SJCRH30 (cell line): ENCODE measurements around the gene CTXND1. TPM values are rescaled to one million over a fixed set of nuclear protein-coding genes. Genes with fewer than 3 reads are reported as not detected.
A peak's percentile ranks its signal among the peaks of the same experiment; 100 is the strongest.

Source experiments
- DNase-seq, 2 experiments: peaks; one replicate each; pipeline ENCODE4 v3.0.0-alpha.2; 2015 to 2020
- H3K27ac ChIP-seq: fragments of 250-450 bp; sonication (Bioruptor Pico); 2 replicates; pipeline ENCODE4 v1.5.1; 2020; ENCODE audit warnings: mild to moderate bottlenecking, moderate library complexity
- H3K27me3 ChIP-seq: fragments of 250-450 bp; sonication (Bioruptor Pico); 2 replicates; pipeline ENCODE4 v1.5.1; 2020; ENCODE audit warnings: mild to moderate bottlenecking, moderate library complexity
- H3K36me3 ChIP-seq: fragments of 250-450 bp; sonication (Bioruptor Pico); 2 replicates; pipeline ENCODE4 v1.5.1; 2020; ENCODE audit warnings: mild to moderate bottlenecking, moderate library complexity
- H3K4me1 ChIP-seq: fragments of 250-450 bp; sonication (Bioruptor Pico); 2 replicates; pipeline ENCODE4 v1.5.1; 2020; ENCODE audit warnings: mild to moderate bottlenecking, moderate library complexity
- H3K4me3 ChIP-seq: fragments of 250-450 bp; sonication (Bioruptor Pico); 2 replicates; pipeline ENCODE4 v1.5.1; 2020; ENCODE audit warnings: mild to moderate bottlenecking, moderate library complexity
- H3K9me3 ChIP-seq: fragments of 250-450 bp; sonication (Bioruptor Pico); replicated peaks from 2 replicates; pipeline ENCODE4 v1.5.1; 2020; ENCODE audit warnings: mild to moderate bottlenecking, moderate library complexity
- total RNA-seq: library from RNA; depleted of rRNA; stranded (reverse); fragments of >200 nt; shearing (Covaris generic); gene quantifications from 2 replicates; pipeline ENCODE4 v1.2.3, GENCODE V29; 2014

The CTXND1 gene
- total RNA-seq, 1 experiment from 2014 or later, result 0.10 TPM

DNA sequence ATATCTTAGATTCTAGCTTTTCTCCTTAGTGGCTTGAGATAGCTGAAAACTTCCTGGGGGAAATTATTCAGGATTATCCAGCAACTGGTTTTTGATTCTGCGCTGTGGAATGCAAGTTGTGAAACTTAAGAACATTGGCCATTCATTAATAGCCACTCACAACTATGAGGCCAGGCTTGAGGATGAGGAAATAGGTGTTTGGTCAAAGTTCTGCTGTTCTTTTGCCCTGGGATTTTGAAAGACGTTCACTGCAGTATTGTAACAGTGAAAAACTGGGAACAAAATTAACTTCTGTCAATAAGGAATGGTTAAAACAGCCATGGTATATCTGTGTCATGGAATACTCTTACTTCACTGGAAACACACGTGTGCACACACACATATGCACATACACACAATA is 44.1 kb downstream of the CTXND1 start:
- no peak for DNase-seq
- H3K4me1 ChIP-seq, result no peaks in the 10 kb centered on the region
- H3K36me3 ChIP-seq, result no peaks in the 10 kb centered on the region
- H3K27me3 ChIP-seq, result no peaks in the 10 kb centered on the region
- no peak overlapping the region for H3K4me3 ChIP-seq
- no peaks in the 10 kb centered on the region for H3K9me3 ChIP-seq
- H3K27ac ChIP-seq, result no peak overlapping the region

- Histone ChIP-seq H3K4me3 (no peak overlapping the region), H3K27ac (no peak overlapping the region), H3K9me3 (no peaks in the 10 kb centered on the region), H3K36me3 (no peaks in the 10 kb centered on the region), H3K27me3 (no peaks in the 10 kb centered on the region), H3K4me1 (no peaks in the 10 kb centered on the region)
- DNase-seq, result no peak
Observed at GRCh38 chr15:80204231-80204630, 47.8 kb downstream of the CTXND1 start.

DNA sequence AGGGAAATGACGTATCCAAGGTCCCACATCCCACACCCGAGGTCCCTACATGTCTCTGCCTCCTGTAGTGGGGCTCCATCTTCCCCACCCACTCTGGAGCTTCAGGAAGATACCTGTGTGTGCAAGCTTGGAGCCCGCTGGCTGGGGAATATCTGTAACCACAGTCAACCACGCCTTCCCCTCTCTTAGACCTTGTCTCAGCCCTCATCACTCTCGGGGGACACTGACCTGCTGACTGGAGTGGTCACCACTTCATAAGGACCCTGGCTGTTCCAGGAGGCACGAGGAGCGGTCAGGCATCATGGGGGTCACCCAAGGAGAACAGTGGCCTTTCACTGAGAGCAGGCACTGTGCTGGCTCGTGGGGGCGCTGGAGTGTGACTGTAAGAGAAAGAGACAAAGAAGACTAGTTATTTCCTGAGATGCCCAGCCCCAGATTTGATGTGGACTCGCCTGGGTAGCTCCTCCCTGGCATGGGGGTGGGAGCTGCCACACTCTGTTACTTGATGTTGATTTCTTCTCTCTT is 48.6 kb downstream of the CTXND1 start:
- no peaks in the 10 kb centered on the region for H3K4me1 ChIP-seq
- no peak for DNase-seq
- H3K27ac ChIP-seq, result no peak overlapping the region
- no peaks in the 10 kb centered on the region for H3K27me3 ChIP-seq
- H3K4me3 ChIP-seq, result no peak overlapping the region
- no peaks in the 10 kb centered on the region for H3K9me3 ChIP-seq
- no peaks in the 10 kb centered on the region for H3K36me3 ChIP-seq

DNA sequence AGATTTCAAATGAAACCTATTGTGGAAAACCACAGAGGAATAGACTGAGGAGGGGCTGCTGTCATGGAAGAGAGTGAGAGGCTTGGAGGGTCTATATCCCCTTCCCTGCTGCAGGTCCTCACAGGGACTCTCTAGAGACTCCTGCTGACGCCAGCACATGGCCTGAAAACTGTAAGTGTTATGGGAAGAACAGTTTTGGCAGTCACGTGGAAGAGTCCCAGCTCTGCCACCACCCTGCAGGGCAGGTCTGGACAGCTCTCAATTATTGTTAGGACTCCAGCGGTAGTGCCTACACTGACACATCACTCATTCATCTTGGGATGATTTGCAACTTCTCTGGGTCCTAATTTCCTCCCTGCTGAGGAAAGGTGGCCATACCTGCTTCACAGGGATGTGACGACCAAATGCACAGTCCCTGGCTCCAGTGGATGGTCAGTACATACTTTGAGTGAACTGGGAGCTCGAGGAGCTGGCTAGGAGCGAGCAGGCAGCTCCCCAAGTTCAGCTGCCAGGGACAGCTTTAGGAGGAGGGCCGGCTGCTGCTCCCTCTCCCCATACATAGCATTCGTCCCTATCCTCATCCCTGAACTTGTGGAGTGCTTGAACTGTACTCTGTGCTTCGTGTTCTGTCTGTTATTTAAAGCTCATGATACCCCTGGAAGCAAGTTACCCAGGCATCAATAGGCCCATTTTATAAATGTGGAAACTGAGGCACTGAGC is 49.2 kb downstream of the CTXND1 start:
- no peak for DNase-seq
- Histone ChIP-seq H3K4me1 (no peaks in the 10 kb centered on the region), H3K4me3 (no peak overlapping the region), H3K27ac (no peak overlapping the region), H3K36me3 (no peaks in the 10 kb centered on the region), H3K27me3 (no peaks in the 10 kb centered on the region), H3K9me3 (no peaks in the 10 kb centered on the region)

GRCh38 chr15:80202016-80202315 is 50.0 kb downstream of the CTXND1 start:
- no peak for DNase-seq
- Histone ChIP-seq H3K4me1 (no peaks in the 10 kb centered on the region), H3K36me3 (no peaks in the 10 kb centered on the region), H3K9me3 (no peaks in the 10 kb centered on the region), H3K4me3 (no peak overlapping the region), H3K27ac (no peak overlapping the region), H3K27me3 (no peaks in the 10 kb centered on the region)

DNA sequence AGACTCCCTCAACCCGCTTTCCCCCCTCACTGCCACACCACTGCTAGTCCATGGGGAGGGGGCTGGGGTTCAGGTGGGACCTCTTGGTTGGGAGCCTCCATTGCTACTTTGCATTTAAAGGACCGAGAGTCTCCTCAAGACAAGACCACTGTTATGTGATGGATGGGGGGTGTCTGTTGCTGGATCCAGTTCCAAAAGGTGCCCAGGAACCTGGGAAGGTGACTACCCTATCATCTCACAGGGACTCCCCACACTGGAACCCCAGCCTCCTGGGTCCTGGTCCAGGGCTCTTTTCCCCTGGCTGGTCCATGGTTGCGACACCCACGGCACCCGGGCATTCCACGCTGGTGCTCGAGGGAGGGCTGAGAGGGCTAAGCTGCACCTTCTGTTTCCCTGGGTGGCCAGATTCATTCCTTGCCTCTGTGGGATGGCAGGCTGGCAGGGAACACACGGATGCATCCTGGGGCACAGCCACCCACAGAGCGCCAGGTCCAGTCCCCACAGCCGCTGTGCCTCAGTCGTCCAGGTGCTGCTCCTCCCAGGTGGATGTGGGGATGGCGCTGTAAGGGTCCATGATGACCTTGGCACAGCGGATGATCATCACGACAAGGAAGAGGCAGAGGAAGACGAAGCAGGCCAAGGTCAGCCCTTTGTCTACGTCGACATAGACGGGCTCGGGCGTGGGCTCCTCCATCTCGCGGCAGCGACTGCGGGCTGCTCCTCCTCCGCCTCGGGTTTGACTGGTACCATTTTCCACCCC is 50.6 kb downstream of the CTXND1 start:
- DNase-seq, result no peak
- Histone ChIP-seq H3K27me3 (no peaks in the 10 kb centered on the region), H3K9me3 (no peaks in the 10 kb centered on the region), H3K4me1 (no peaks in the 10 kb centered on the region), H3K4me3 (no peak overlapping the region), H3K36me3 (no peaks in the 10 kb centered on the region), H3K27ac (no peak overlapping the region)

- Histone ChIP-seq H3K4me1 (no peaks in the 10 kb centered on the region), H3K27me3 (no peaks in the 10 kb centered on the region)
- no peak for DNase-seq
Observed at GRCh38 chr15:80199869-80200268, 52.1 kb downstream of the CTXND1 start.

DNA sequence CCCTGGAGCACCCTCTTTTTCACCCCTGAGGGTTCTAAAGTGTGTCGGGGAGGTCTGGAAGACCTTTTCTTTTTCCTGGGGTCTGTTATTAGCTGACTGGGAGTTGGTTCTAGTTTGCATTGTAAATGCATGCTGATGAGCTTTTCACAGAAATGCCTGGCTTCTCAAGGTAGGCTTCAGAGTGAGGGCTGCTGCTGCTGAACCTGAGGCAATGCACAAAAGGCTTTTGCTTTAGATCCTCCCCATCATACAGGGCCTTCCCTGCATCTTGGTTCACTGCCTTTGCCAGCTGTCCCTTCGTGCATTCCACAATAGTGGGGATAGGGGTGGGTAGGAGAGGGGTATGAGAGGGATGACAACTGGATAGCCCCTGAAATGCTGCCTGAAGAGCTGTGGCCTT is 52.6 kb downstream of the CTXND1 start:
- Histone ChIP-seq H3K4me3 (no peak overlapping the region), H3K36me3 (no peaks in the 10 kb centered on the region), H3K27me3 (no peaks in the 10 kb centered on the region), H3K9me3 (no peaks in the 10 kb centered on the region), H3K27ac (no peak overlapping the region), H3K4me1 (no peaks in the 10 kb centered on the region)
- no peak for DNase-seq

More at GRCh38 chr15:80199869-80200268, 52.1 kb downstream of the CTXND1 start:
- no peak overlapping the region for H3K4me3 ChIP-seq
- H3K36me3 ChIP-seq, result no peaks in the 10 kb centered on the region
- H3K27ac ChIP-seq, result no peak overlapping the region
- no peaks in the 10 kb centered on the region for H3K9me3 ChIP-seq

GRCh38 chr15:80194914-80195313 is 57.1 kb downstream of the CTXND1 start:
- DNase-seq, result no peak
- no peaks in the 10 kb centered on the region for H3K36me3 ChIP-seq
- H3K9me3 ChIP-seq, result no peaks in the 10 kb centered on the region
- no peaks in the 10 kb centered on the region for H3K4me1 ChIP-seq
- no peaks in the 10 kb centered on the region for H3K27me3 ChIP-seq
- no peak overlapping the region for H3K27ac ChIP-seq
- no peak overlapping the region for H3K4me3 ChIP-seq

- H3K27ac ChIP-seq, result no peak overlapping the region
- no peaks in the 10 kb centered on the region for H3K9me3 ChIP-seq
- no peak overlapping the region for H3K4me3 ChIP-seq
- no peaks in the 10 kb centered on the region for H3K4me1 ChIP-seq
- H3K27me3 ChIP-seq, result no peaks in the 10 kb centered on the region
- DNase-seq, result no peak
- H3K36me3 ChIP-seq, result no peaks in the 10 kb centered on the region
Observed at GRCh38 chr15:80194186-80194585, 57.8 kb downstream of the CTXND1 start.

DNA sequence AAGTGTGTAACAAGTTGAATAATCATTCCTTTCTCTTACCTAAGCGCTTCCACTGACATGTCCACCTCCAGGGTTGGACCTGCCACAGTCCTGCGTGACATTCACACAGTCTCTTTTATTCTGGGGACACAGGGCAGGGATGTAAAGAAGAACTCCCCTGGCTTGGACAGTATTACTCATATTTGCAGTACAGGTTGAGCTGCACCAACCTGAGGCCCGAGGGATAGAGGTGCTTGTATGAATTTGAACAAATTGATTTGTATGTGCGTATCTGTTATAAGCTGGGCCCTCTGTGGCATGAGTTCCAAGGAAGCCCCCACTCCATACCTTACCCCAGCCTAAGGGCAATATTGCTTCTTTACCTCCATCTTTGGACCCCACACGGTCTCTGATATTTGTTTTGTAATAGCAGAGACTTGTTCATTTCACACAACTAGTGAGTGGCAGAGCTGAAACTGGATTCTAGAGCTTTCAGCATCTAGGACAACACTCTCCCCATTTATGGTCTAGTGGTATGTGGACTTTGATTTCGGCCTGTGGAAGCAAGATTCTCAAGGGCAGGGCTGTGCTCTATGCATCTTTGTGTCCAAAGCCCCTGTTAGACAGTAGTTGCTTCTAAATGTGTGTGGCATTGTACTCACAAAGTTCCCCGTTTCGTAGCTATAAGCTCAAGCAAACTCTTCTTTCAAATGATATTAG is 60.0 kb downstream of the CTXND1 start:
- Histone ChIP-seq H3K4me3 (no peak overlapping the region), H3K27me3 (no peaks in the 10 kb centered on the region), H3K4me1 (peaks cover 10% of the 10 kb centered on the region; the same call in 1 of the 2 replicates), H3K9me3 (no peaks in the 10 kb centered on the region), H3K36me3 (no peaks in the 10 kb centered on the region), H3K27ac (no peak overlapping the region)
- DNase-seq, result no peak

DNA sequence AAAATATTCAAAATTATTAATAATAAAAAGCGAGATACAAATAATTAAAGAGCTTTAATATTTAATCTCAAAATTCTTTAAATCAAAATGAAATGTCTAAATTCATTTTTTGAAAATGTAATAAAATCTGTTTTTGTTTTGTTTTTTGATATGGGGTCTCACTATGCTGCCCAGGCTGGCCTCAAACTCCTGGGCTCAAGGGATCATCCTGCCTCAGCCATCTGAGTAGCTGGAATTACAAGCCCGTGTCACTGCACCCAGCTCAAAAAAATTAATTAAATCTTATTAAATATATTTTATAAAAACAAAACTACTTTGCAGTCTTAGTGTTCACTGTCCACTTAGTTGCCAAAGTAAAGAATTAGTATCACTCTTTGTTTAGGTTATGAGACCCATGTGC is 60.8 kb downstream of the CTXND1 start:
- no peak for DNase-seq
- H3K9me3 ChIP-seq, result no peaks in the 10 kb centered on the region
- H3K4me3 ChIP-seq, result no peak overlapping the region
- H3K27me3 ChIP-seq, result no peaks in the 10 kb centered on the region
- H3K36me3 ChIP-seq, result no peaks in the 10 kb centered on the region
- no peak overlapping the region for H3K27ac ChIP-seq
- H3K4me1 ChIP-seq, result peaks cover 10% of the 10 kb centered on the region; the same call in 1 of the 2 replicates

- peaks cover 20% of the 10 kb centered on the region; the same call in 1 of the 2 replicates for H3K4me1 ChIP-seq
- H3K36me3 ChIP-seq, result no peaks in the 10 kb centered on the region
- H3K27me3 ChIP-seq, result no peaks in the 10 kb centered on the region
- DNase-seq, result peak; percentile 13 to 38
- H3K4me3 ChIP-seq, result no peak overlapping the region
- H3K27ac ChIP-seq, result no peak overlapping the region
- H3K9me3 ChIP-seq, result no peaks in the 10 kb centered on the region
Observed at GRCh38 chr15:80188251-80188650, 63.8 kb downstream of the CTXND1 start.

DNA sequence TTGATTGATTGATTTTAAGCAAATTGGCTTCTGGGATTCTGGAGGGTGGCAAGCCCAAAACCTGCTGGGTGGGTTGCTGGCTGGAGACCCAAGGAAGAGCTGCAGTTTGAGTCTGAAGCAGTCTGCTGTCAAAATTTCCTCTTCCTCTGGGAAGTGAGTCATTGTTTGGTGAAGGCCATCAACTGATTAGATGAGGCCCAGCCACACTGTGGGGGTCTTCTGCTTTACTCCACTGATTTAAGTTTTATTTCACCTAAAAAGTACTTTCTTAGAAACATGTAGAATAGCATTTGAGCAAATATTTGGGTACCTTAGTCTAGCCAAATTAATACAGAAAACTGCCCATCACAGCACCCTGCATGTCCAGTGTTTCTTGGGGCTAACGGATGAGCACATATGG is 65.4 kb downstream of the CTXND1 start:
- no peaks in the 10 kb centered on the region for H3K36me3 ChIP-seq
- no peak for DNase-seq
- H3K27me3 ChIP-seq, result no peaks in the 10 kb centered on the region
- H3K4me1 ChIP-seq, result peaks cover 35% of the 10 kb centered on the region
- H3K4me3 ChIP-seq, result no peak overlapping the region
- no peak overlapping the region for H3K27ac ChIP-seq
- no peaks in the 10 kb centered on the region for H3K9me3 ChIP-seq

DNA sequence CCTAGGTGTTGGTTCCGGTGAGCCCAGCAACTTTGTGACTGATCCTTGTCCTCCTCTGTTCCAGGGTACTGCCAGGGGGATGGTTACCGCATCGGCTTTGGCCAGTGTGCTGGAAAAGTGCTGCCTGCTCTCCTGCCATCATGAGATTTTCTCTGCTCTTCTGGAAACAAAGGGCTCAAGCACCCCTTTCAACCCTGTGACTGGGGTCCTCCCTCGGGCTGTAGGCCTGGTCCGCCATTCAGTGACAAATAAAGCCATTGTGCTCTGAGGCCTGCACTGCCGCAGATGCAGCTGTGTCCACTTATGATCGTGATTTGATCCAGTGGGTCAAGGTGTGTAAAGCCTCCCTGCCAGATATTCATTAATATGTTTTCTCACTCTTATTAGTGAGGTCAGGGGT is 65.9 kb downstream of the CTXND1 start:
- H3K36me3 ChIP-seq, result no peaks in the 10 kb centered on the region

More for the DNA sequence above, 65.9 kb downstream of the CTXND1 start:
- Histone ChIP-seq H3K27me3 (no peaks in the 10 kb centered on the region), H3K9me3 (no peaks in the 10 kb centered on the region), H3K4me3 (no peak overlapping the region), H3K4me1 (peaks cover 35% of the 10 kb centered on the region), H3K27ac (no peak overlapping the region)
- no peak for DNase-seq
